Left colon (tissue), 2 donors: ENCODE data around the gene TRIO. TPM values are rescaled to one million over a fixed set of nuclear protein-coding genes. Genes with fewer than 3 reads are reported as not detected.

Source experiments
- ATAC-seq: fragments of 200-7000 bp; cut with Tn5 transposase; one replicate; pipeline ENCODE4 v1.9.1; 2020; ENCODE audit warnings: mild to moderate bottlenecking, moderate library complexity
- DNase-seq, 2 donors: peaks; one replicate each; pipeline ENCODE4 v3.0.0-alpha.2; 2020
- intact Hi-C, 2 donors: fragments of 100-400 bp; cut with DNase I in 1 of 2; cut with micrococcal nuclease in 1 of 2; formaldehyde crosslinking; loops; one replicate each; pipeline versions ENCODE4 v1.11.2 to v1.14.0; 2022; cut with DNase I, micrococcal nuclease
- total RNA-seq, 2 donors: library from RNA; stranded (reverse); fragmentation: NEBNext Ultra II Directional; extraction: Animal tissue kit (Norgen Biotek cat#: 25700); gene quantifications; one replicate each; pipeline ENCODE4 v1.2.1, GENCODE V29; 2021
- donor health status: DM: no; HTN: no; CAD: no.
- donor health status: DM: yes; HTN: yes; CAD: no.

The TRIO gene
- total RNA-seq, 2 donors from 2014 or later: 140 to 181 TPM

DNA sequence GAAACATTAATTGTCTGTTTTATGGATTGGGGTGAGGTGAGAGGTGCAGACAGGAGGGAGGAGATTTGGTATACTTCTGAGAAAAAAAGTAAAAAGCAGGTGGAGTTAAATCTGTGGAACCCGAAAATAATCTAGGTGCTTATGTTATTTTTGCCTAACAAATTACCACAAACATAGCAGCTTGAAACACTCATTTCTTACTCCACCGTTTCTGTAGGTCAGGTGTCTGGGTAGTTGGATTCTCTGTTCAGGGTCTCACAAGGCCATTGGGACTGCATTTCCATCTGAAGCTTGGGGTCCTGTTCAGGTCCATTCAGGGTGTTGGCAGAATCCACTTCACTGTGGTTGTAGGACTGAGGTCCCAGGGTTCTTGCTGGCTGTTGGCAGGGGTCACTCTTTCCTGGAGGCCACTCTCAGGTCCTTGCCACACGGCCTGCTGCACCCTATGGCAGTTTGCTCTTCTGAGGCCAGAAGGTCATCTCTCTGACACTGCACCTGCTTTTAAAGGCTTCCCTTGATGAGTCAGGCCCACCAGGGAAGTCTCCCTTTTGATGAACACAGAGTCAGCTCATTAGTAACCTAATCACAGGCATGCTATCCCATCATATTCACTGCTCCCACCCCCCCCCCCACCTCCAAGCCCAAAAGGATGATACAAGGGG is 82.2 kb downstream of the TRIO start:
- DNase-seq: no peak
- no peak for ATAC-seq
- intact Hi-C loops: no loop called here

DNA sequence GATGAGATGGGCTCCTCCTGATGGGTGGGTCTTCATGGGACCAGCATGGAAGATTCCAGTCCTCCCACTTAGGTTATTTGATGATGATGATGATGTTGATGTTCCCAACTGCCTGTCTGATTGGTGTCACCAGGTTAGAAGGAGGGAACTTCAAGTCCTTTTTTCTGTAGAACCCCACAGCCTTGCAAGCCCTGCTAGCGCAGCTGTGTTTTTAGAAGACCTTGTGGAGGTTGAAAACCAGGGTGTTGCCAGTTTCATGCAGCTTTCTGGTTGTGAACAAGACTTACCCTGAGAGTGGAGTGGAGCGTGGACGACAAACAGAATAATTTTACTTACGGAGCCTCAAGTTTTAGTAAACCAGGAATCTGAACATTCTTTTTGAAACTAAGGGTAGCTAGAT is 83.0 kb downstream of the TRIO start:
- intact Hi-C loops: no loop called here
- DNase-seq (no peak), ATAC-seq (no peak)

DNA sequence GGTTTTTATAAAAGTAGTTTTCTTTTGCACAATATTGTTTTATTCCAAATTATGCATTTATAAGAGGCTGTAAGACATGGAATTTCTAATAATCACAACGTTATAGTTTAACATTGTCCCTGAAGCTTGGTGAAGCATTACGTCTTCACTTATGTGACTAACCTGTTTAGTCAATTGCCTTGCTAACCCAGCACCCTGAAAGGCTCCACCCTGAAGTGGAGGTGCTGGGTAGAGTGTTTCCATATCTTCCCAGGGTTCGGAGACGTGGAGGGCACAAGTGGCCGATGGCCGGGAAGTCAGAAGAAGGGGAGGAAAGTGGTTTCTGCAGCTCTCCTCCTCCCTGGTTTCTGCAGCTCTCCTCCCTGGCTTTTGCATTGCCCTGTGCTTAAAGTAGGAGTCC is 83.4 kb downstream of the TRIO start:
- ATAC-seq (peak; percentile 19), DNase-seq (no peak)
- intact Hi-C loops: no loop called here

DNA sequence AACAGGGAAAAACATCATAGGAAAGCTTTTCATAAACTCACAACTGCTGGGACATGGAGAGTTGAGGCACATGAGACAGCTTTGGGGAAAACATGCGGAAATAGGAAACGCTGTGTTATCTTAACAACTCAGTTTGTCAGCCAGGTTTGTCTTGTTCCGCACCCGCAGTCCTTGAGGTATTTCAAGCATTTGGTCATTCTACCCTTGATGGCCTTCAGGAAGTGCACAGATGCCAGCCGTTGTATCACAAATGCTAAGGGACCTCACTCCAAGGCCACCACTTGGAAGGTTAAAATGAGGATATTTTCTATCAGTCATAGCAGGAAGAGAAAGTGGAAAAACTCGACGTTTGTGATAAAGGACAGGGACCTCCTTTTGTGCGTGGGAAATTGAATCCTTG is 83.8 kb downstream of the TRIO start:
- intact Hi-C loops: no loop called here
- DNase-seq: no peak
- no peak for ATAC-seq

DNA sequence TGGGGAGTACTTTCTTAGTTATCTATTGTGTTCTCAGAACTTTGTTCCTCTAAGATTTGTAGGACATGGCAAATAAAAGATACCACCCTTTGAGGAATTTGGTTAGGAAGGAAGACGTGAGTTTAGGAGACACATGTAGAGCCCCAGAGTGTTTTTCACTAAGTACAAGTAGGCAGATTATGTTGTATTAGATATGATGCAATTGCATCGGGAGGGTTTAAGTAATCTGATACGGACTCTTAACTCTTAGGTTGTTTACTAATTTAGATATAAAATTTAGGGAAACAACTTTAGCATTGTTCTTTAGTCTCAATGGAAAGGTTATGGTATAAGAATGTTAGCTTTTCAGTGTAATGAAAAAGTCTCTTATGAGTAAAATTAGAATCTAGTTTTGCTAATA is 84.4 kb downstream of the TRIO start:
- intact Hi-C loops: no loop called here

DNA sequence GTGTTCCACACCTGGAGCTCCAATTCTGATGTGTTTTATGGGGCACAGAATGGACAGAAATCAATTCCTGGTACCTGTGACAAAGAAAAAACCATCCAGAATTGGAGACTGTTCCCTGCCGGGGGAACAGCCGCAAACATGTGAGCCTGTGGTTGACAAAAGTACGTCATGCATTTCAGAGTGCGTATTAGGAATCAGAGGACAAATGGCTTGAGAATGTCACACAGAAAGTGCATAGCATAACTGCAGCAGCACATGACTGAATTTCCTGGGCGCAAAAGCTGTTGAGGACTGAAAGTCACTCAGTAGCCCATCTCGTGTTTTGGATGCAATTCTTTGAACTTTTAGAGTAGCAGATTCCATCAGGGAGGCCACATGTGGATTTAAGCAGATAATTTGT is 85.1 kb downstream of the TRIO start:
- ATAC-seq (no peak), DNase-seq (no peak)
- intact Hi-C loops: no loop called here

More for the DNA sequence above, 84.4 kb downstream of the TRIO start:
- no peak for DNase-seq
- ATAC-seq: no peak

DNA sequence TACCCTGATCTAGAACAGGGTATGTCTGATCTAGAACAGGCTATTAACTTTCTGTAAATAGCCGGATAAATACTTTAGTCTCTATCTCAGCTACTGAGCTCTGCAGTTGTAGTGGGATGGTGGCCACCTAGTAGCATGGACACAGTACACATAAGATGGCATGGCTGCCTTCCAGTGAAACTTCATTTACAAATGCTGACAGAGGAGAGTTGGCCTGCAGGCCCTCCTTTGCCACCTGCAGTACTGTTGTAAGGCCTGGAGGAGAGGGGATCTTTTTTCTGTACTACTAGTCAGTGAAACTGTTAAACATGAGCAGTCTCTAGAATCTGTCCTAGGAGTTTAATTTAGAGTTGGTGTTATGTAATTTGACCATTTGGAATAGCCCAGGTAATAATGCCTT is 86.0 kb downstream of the TRIO start:
- no peak for ATAC-seq
- intact Hi-C loops: no loop called here
- no peak for DNase-seq

DNA sequence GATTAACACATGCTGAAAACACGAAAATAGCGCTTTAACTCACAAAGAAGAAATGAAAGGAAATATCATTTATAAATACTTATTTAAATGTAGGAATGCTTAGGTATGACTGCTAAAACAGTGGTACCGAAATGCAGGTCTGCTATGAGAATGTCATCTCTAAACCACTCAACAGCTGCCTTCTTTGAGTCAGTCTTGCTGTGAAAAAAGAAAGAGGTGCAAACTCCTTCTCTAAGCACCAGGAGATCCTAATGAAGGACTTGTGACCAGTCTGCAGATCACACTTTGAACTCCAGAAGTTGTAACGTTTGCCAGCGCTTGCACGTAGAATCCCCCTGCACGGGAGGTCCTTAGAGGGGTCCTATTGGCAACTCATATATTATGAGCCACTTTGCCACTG is 86.6 kb downstream of the TRIO start:
- DNase-seq (no peak), ATAC-seq (no peak)
- intact Hi-C loops: no loop called here

DNA sequence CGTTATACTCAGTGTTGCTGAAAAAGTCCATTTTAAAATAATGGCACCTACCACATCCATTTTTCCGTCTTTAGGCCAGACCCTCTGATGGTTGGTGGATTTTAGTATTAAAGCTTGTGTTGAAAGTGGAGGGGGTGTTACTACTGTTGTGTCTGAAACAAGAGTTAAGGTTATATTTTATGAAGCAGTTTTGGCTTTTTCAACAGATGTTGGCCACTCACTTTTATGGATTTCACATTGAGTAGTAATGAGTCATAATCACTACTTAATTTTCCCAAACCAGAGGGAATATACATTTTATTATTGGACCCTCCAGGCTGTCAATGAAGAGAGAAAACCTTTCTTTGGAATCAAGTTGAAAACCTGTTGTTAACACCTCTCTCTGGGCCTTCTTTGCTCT is 88.0 kb downstream of the TRIO start:
- intact Hi-C loops: no loop called here
- DNase-seq (no peak), ATAC-seq (no peak)

DNA sequence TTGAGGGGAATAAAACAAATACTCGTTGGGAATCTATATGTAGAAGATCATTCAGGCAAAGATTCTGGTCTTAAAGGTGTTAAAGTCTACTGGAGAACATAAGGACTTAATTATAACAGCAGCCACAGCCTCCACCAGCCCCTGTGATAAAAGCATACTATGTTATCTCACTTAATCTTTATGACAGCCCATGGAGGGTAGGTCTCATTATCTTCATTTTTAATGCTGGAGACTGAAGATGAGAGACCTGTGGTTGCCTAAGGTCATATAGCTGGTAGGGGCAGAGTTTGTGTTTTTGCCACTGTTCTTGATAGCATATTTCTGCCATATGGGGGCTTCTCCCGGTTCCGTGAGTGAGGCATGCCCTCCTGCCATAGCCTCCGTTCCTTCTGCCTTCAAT is 88.7 kb downstream of the TRIO start:
- intact Hi-C loops: no loop called here
- DNase-seq (no peak), ATAC-seq (no peak)

DNA sequence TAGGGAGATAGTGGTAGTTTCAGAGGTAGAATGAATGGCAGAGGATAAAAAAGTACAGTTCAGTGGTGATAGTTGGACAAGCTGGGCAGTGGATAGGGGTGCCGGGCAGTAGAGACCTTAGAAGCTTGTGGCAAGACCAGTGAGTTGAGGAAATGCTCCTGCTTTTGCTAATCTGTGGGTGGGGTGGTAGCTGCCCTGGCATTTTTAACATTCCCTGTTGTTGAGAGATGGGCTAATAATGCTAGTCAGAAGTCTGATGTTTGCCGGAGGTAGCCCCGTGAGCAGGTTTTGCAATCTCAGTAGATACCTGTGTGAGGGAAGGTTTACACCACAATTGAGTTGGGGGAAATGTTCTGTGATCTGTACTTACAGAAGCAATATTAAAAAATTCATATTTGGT is 91.1 kb downstream of the TRIO start:
- DNase-seq (no peak), ATAC-seq (no peak)
- intact Hi-C loops: no loop called here

DNA sequence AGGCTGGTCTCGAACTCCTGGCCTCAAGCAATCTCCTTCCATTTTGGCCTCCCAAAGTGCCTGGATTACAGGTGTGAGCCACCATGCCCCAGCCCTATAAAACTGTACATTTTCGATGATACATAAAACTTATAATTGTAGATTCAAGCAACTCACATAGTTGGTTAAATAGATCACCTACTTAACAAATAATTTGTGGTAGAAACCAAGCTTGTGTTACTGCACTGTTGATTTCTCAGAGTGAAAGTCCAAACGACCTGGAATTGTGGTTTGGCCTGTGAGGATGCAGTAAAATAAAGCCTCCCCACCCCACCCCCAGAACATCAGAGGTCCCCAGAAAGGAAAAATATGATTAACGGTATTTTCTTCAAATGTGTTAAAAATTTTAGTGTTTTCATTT is 92.7 kb downstream of the TRIO start:
- no peak for DNase-seq
- intact Hi-C loops: no loop called here
- ATAC-seq: no peak

DNA sequence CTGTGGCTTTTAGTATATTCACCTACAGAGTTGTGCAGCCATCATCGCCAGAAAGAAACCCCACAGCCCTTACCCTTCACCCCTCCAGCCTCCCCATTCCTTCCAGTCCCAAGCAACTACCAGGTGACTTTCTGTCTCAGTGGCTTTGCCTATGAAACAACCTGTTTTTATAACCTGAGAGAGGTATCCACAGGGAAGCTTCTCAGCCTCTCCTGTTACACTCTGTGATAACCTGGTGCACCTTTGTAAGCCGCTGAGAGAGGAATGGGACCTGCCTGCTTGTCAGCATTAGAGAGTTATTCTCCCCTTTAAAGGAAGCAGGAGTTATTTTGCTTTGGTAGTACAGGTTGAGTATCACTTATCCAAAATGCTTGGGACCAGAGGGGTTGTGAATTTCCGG is 93.6 kb downstream of the TRIO start:
- ATAC-seq (no peak), DNase-seq (no peak)
- intact Hi-C loops: no loop called here

DNA sequence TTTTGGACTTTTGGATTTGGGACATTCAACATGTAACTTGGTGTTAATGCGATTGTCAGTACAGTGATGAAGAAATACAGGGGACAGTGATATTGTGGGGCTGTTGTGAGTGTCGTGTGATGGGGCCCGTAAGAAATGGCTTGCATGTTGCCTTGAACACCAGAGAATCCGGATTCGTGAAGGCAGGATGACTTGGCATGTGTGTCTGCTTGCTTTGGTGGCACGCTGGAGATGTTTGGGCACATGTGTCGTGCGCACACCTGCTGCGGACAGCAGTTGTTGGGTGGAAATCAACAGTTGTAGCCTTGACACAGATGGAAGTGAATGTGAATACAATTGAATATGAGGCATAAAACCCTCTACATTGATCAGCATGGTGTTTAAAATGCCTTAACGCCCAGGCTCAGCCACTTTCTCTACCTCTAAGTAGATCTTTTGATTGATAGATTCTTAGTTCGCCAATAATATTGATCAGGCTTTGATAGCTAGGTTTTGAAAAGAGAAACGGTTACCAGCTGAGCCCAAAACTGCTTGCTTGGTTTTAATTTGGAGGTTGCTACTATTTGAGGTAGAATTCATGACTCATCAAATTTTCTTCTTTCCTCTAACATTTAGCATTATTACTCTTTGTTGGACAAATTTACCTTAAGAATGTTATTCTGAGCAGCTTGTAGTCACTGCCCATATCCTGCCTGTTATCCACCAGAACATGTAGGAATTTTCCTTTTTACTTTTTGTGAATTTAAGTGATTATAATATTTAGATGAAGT is 94.4 kb downstream of the TRIO start:
- ATAC-seq: no peak

DNA sequence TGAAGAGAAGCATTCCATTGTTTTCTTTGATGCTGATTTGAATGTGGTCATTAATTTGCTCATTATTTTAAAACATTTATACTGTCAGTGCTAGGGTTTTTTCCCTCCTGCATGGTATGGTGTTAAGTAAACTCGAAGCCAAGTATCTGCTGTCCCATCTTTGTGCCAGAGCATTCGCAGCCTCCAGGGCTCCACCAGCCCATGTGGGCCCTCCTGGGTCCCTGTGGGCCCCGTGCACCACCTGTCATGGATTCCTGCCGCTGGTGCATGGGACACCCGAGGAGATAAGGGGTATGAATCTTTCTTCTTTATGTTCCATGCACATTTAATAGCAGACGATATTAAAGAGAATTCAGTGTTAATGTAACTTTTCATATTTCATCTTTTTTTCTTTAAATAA is 95.1 kb downstream of the TRIO start:
- ATAC-seq (no peak), DNase-seq (no peak)
- intact Hi-C loops: no loop called here

More for the DNA sequence above, 94.4 kb downstream of the TRIO start:
- intact Hi-C loops: no loop called here
- DNase-seq: no peak

DNA sequence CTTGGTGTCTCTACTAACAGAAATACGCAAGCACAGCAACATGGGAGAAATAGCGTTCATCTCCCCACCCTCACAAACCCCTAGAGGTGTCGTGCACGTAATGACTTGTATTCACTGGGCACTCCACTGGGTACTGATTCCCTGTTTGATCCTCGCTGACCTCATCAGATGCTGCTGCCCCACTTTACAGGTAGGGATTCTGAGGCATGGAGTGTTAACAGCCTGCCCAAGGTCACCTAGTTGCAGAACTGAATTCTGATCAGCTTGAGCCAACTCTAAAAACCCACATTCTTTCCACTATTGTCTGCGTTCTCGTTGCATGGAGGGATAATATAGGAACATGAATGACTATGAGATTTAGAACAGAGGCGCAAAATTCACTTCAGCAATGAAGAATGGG is 96.3 kb downstream of the TRIO start:
- intact Hi-C loops: no loop called here
- no peak for ATAC-seq
- DNase-seq: no peak

DNA sequence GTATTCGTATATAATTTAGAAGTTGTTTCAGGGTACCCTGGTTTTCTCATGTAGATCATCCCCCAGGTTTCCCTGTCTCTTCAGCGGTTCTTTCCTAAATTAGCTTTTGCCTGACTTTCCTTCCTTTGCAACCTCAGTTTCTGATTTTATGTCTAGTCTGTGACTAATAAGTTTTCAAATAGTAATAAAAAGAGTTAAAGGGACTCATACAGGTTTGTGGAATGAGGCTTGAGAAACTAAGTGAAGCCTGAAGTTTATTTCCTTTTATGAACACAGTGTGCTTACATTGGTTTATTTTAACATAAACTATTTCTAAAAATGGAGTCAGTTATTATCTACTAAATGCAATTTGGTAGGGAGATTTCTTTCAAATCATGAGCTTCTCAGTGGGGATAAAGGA is 96.8 kb downstream of the TRIO start:
- DNase-seq (no peak), ATAC-seq (no peak)
- intact Hi-C loops: no loop called here

DNA sequence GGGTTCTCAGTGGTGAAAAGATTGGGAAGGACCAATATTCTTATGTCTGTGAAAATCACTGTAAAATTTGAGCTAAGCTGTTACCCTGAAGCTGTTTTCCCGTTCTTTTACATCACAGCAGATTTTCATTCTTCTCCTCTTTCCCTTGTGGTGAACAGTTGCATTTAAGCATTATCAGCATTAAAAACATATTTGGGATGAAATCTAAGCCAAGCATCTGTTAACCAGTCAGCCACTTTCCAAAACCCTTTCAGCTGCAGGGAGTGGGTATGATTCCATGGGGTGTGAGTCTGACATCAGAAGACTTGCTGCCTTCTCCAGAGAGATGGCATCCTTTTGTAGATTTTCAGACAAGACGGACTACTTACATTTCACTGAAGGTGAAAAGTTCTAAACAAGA is 97.2 kb downstream of the TRIO start:
- ATAC-seq: no peak
- DNase-seq: no peak
- intact Hi-C loops: no loop called here

DNA sequence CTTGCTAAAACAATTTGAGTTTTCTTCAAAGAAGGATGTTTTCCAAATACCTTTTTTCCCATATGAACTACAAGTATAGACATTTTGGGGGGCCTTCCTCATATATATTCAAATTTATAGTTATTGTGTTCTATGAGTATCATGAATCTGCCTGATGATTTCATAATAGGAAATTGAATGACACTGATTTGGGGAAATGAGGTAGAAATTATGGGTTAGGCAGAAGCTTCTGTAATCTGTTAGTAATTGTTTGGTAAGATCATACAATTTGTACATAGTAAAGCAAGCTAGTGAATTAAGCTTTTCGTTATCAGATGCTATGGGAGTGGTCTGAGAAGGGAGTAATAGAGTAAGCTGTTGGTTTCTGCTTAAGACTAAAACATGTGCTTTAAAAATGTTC is 98.0 kb downstream of the TRIO start:
- no peak for ATAC-seq
- DNase-seq: no peak
- intact Hi-C loops: no loop called here

DNA sequence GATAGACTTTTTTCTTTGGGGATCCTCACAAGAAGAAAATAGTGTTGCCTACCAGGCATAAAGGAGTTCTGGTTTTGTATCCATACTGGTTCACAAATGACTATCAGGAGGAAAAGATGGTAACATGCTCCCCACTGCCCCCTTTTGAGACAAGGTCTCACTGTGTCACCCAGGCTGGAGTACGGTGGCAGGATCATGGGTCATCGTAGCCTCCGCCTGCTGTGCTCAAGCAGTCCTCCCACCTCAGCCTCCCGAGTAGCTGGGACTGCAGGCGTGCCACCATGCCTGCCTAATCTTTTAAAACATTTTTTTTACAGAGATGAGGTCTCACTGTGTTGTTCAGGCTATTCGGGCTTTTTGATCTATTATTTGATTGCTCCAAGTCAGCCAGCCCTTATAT is 99.3 kb downstream of the TRIO start:
- intact Hi-C loops: no loop called here
- ATAC-seq: no peak

DNA sequence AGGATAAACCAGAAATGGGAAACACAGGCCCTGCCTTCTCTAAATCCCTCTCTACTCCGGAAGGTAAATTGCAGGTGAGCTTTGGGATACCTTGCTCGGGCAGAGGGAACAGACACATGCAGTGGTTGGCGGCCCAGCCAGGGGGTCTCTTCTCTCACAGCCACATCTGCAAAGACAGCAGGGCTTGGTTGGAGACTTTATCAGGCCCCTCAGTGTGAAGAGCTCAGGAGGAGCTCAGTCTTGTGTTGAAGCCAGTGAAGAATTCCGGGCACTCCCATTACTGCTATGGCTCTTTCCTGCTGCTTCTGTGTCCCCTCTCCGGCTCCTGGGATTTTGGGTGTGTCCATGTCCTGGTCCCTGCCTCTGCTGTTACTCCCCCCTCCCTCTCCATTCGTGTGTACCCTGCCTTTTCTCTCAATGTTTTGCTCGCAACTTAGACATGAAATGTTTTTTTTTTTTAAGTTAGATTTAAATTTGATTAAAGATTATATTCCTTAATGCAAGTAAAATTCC is 99.8 kb downstream of the TRIO start:
- intact Hi-C loops: no loop called here
- ATAC-seq: peak; percentile 46

More for the DNA sequence above, 99.3 kb downstream of the TRIO start:
- DNase-seq: no peak

More for the DNA sequence above, 99.8 kb downstream of the TRIO start:
- DNase-seq: no peak
